A673 (cell line): ENCODE results near the gene L3MBTL1.

Experiments
- CTCF ChIP-seq: fragments of 300-800, 200-600 bp; sonication (generic); conservative IDR thresholded peaks from 2 replicates; pipeline ENCODE4 v1.5.1; 2017; ENCODE audit warnings: low read depth, mild to moderate bottlenecking, antibody characterized with exemption, low read length, moderate library complexity, mixed read lengths
- EZH2 ChIP-seq: fragments of 200-600 bp; sonication (generic); IDR thresholded peaks from 2 replicates; pipeline ENCODE4 v1.6.1; 2017; ENCODE audit warnings: borderline replicate concordance, low read depth, mild to moderate bottlenecking, mixed read lengths, antibody characterized with exemption, low read length; ENCODE audit not compliant: poor library complexity, severe bottlenecking

GRCh38 chr20:43477193-43477592, 30.3 kb upstream of the L3MBTL1 start:
- TF ChIP-seq CTCF (no peak), EZH2 (no peak)
